ENCODE data around the gene FBRSL1.

- TF ChIP-seq PATZ1 (CRISPR knock-in tag; IDR thresholded peaks at IDR 0.05; ENCODE audit: borderline replicate concordance), result no peak
- no peak for TF ChIP-seq RARB (CRISPR knock-in tag; IDR thresholded peaks at IDR 0.05)
- no peak for TF ChIP-seq ZNF8 (CRISPR knock-in tag; IDR thresholded peaks at IDR 0.05)
- no peak for TF ChIP-seq BACH2 (CRISPR knock-in tag; IDR thresholded peaks at IDR 0.05; ENCODE audit: borderline replicate concordance)
- no peak for TF ChIP-seq OSR1 (CRISPR knock-in tag; IDR thresholded peaks at IDR 0.05)
- no peak for TF ChIP-seq CSRNP3 (CRISPR knock-in tag; IDR thresholded peaks at IDR 0.05)
- no peak for TF ChIP-seq ARNTL (CRISPR knock-in tag; IDR thresholded peaks at IDR 0.05; ENCODE audit: borderline replicate concordance, low read depth)
- no peak for TF ChIP-seq TOX (CRISPR knock-in tag; IDR thresholded peaks at IDR 0.05; ENCODE audit: borderline replicate concordance)
- TF ChIP-seq ZFP3 (CRISPR knock-in tag; IDR thresholded peaks at IDR 0.05), result no peak
- no peak for TF ChIP-seq GLIS3 (CRISPR knock-in tag; IDR thresholded peaks at IDR 0.05)
- no peak for TF ChIP-seq ISL1 (CRISPR knock-in tag; IDR thresholded peaks at IDR 0.05)
- no peak for TF ChIP-seq ZFP30 (CRISPR knock-in tag; IDR thresholded peaks at IDR 0.05)
- TF ChIP-seq ZC3H10 (CRISPR knock-in tag; IDR thresholded peaks at IDR 0.05), result no peak
- no peak for TF ChIP-seq PPARA (CRISPR knock-in tag; IDR thresholded peaks at IDR 0.05; ENCODE audit: borderline replicate concordance)
These were observed 12.9 kb downstream of the FBRSL1 start for GRCh38 chr12:132502882-132503193.
